SK-N-SH treated with all-trans-retinoic acid at 6 μM for 48 hours (cell line): ENCODE data around the gene DVL1.
A peak's percentile ranks its signal among the peaks of the same experiment; 100 is the strongest.

Source experiments
- ATAC-seq: fragments of 200-7000 bp; cut with Tn5 transposase; 3 replicates; pipeline ENCODE4 v1.9.1; 2020; ENCODE audit warnings: mild to moderate bottlenecking, moderate library complexity
- BACH2 ChIP-seq: fragments of 250-450 bp; sonication (Bioruptor Pico); IDR thresholded peaks from 2 replicates; pipeline ENCODE4 v1.9.0; 2021; ENCODE audit warnings: mild to moderate bottlenecking, borderline replicate concordance
- CSDC2 ChIP-seq: fragments of 250-450 bp; sonication (Bioruptor Pico); IDR thresholded peaks from 2 replicates; pipeline ENCODE4 v1.5.0; 2020; ENCODE audit warnings: mild to moderate bottlenecking, moderate library complexity
- CSRNP3 ChIP-seq: fragments of 250-450 bp; sonication (Bioruptor Pico); IDR thresholded peaks from 2 replicates; pipeline ENCODE4 v1.5.1; 2021; ENCODE audit warnings: mild to moderate bottlenecking, moderate library complexity
- ESRRG ChIP-seq: fragments of 250-450 bp; sonication (Bioruptor Pico); IDR thresholded peaks from 2 replicates; pipeline ENCODE4 v1.6.1; 2021; ENCODE audit warnings: mild to moderate bottlenecking
- ISL1 ChIP-seq: fragments of 250-450 bp; sonication (Bioruptor Pico); IDR thresholded peaks from 2 replicates; pipeline ENCODE4 v2.1.2; 2022; ENCODE audit warnings: mild to moderate bottlenecking, moderate library complexity
- OSR1 ChIP-seq: fragments of 250-450 bp; sonication (Bioruptor Pico); IDR thresholded peaks from 2 replicates; pipeline ENCODE4 v1.8.0; 2022; ENCODE audit warnings: moderate library complexity, mild to moderate bottlenecking, inconsistent platforms
- PATZ1 ChIP-seq: fragments of 250-450 bp; sonication (Bioruptor Pico); IDR thresholded peaks from 2 replicates; pipeline ENCODE4 v1.8.0; 2020; ENCODE audit warnings: mild to moderate bottlenecking, moderate library complexity, borderline replicate concordance
- POU6F1 ChIP-seq: fragments of 250-450 bp; sonication (Bioruptor Pico); IDR thresholded peaks from 2 replicates; pipeline ENCODE4 v1.8.0; 2021; ENCODE audit warnings: low read depth, mild to moderate bottlenecking, moderate library complexity, borderline replicate concordance
- PPARA ChIP-seq: fragments of 250-450 bp; sonication (Bioruptor Pico); IDR thresholded peaks from 2 replicates; pipeline ENCODE4 v1.5.0; 2020; ENCODE audit warnings: mild to moderate bottlenecking, borderline replicate concordance
- RARB ChIP-seq: fragments of 250-450 bp; sonication (Bioruptor Pico); IDR thresholded peaks from 2 replicates; pipeline ENCODE4 v1.8.0; 2021; ENCODE audit warnings: mild to moderate bottlenecking, moderate library complexity
- SNAI2 ChIP-seq: fragments of 250-450 bp; sonication (Bioruptor Pico); IDR thresholded peaks from 2 replicates; pipeline ENCODE4 v1.5.0; 2020; ENCODE audit warnings: mild to moderate bottlenecking, moderate library complexity
- TCF4 ChIP-seq: fragments of 250-450 bp; sonication (Bioruptor Pico); IDR thresholded peaks from 2 replicates; pipeline ENCODE4 v1.8.0; 2021; ENCODE audit warnings: mild to moderate bottlenecking, moderate library complexity, borderline replicate concordance
- TOX ChIP-seq: fragments of 250-450 bp; sonication (Bioruptor Pico); IDR thresholded peaks from 2 replicates; pipeline ENCODE4 v1.8.0; 2021; ENCODE audit warnings: mild to moderate bottlenecking, moderate library complexity, borderline replicate concordance
- TSHZ2 ChIP-seq: fragments of 250-450 bp; sonication (Bioruptor Pico); IDR thresholded peaks from 2 replicates; pipeline ENCODE4 v1.5.0; 2020; ENCODE audit warnings: mild to moderate bottlenecking, moderate library complexity
- ZC3H10 ChIP-seq: fragments of 250-450 bp; sonication (Bioruptor Pico); IDR thresholded peaks from 2 replicates; pipeline ENCODE4 v1.5.1; 2021; ENCODE audit warnings: mild to moderate bottlenecking, moderate library complexity
- ZFP3 ChIP-seq: fragments of 250-450 bp; sonication (Bioruptor Pico); IDR thresholded peaks from 2 replicates; pipeline ENCODE4 v1.5.0; 2020; ENCODE audit warnings: mild to moderate bottlenecking, moderate library complexity
- ZFP30 ChIP-seq: fragments of 450-650 bp; formaldehyde crosslinking; IDR thresholded peaks from 2 replicates; pipeline ENCODE4 v1.5.0; 2022; ENCODE audit warnings: mild to moderate bottlenecking, moderate library complexity
- ZNF565 ChIP-seq: fragments of 450-650 bp; formaldehyde crosslinking; conservative IDR thresholded peaks from 2 replicates; pipeline ENCODE4 v1.5.0; 2020; ENCODE audit warnings: low read depth, mild to moderate bottlenecking, moderate library complexity
- ZNF70 ChIP-seq: fragments of 450-650 bp; formaldehyde crosslinking; IDR thresholded peaks from 2 replicates; pipeline ENCODE4 v1.5.0; 2020; ENCODE audit warnings: mild to moderate bottlenecking, moderate library complexity

The DVL1 gene

GRCh38 chr1:1308756-1309250 lies 40.4 kb downstream of the DVL1 start:
- peak; percentile 2 for ATAC-seq
- TF ChIP-seq OSR1 (CRISPR knock-in tag) (no peak), PATZ1 (CRISPR knock-in tag) (no peak), ZFP3 (CRISPR knock-in tag) (no peak), POU6F1 (CRISPR knock-in tag) (no peak), TOX (CRISPR knock-in tag) (no peak), ZNF70 (no peak), ZC3H10 (no peak), ZFP30 (CRISPR knock-in tag) (no peak), BACH2 (CRISPR knock-in tag) (no peak), ESRRG (no peak)

- TF ChIP-seq PATZ1 (CRISPR knock-in tag) (no peak), POU6F1 (CRISPR knock-in tag) (no peak), TCF4 (CRISPR knock-in tag) (no peak), SNAI2 (CRISPR knock-in tag) (no peak), ZC3H10 (no peak), ZNF70 (no peak), TSHZ2 (no peak), RARB (CRISPR knock-in tag) (no peak), CSRNP3 (CRISPR knock-in tag) (no peak)
- peak; percentile 56 for ATAC-seq
Observed at GRCh38 chr1:1307923-1308755, 41.1 kb downstream of the DVL1 start, which contains the start of the genes ACAP3 and PUSL1. Gene ACAP3 (minus strand): TSS chr1:1307930. CDS start chr1:1307815, 115 bp downstream. Gene PUSL1 (plus strand): TSS chr1:1308597. CDS start chr1:1308644, 47 bp downstream.

- ATAC-seq: no peak
- no peak for TF ChIP-seq TOX (CRISPR knock-in tag)
- TF ChIP-seq PPARA: no peak
- TF ChIP-seq ZNF565: no peak
- TF ChIP-seq RARB (CRISPR knock-in tag): no peak
- TF ChIP-seq ISL1 (CRISPR knock-in tag): no peak
- TF ChIP-seq CSDC2 (CRISPR knock-in tag): no peak
- TF ChIP-seq ZNF70: no peak
- TF ChIP-seq PATZ1 (CRISPR knock-in tag): no peak
- no peak for TF ChIP-seq CSRNP3 (CRISPR knock-in tag)
- no peak for TF ChIP-seq OSR1 (CRISPR knock-in tag)
Observed at GRCh38 chr1:1307261-1307922, 41.8 kb downstream of the DVL1 start.
